ENCODE data around the gene CTBP2. TPM values are rescaled to one million over a fixed set of nuclear protein-coding genes. Genes with fewer than 3 reads are reported as not detected.

CTBP2 gene
- total RNA-seq, 6 experiments from 2014 or later: 70.6 to 86.9 (median 78.8) TPM

GRCh38 chr10:125026036-125026931 lies 134.1 kb downstream of the CTBP2 start:
- Mint-ChIP-seq H3K4me3 (no peak overlapping the region), H3K27ac (no peak overlapping the region), H3K9me3 (no peaks in the 10 kb centered on the region), H3K36me3 (ENCODE audit: low read depth) (peaks cover 8% of the 10 kb centered on the region; the same call in 1 of the 2 replicates), H3K4me1 (ENCODE audit: low read depth) (peaks cover 54% of the 10 kb centered on the region), H3K27me3 (ENCODE audit: insufficient read depth) (peaks cover 3% of the 10 kb centered on the region)
- DNase-seq: no peak
- TF ChIP-seq, protein P1, sequence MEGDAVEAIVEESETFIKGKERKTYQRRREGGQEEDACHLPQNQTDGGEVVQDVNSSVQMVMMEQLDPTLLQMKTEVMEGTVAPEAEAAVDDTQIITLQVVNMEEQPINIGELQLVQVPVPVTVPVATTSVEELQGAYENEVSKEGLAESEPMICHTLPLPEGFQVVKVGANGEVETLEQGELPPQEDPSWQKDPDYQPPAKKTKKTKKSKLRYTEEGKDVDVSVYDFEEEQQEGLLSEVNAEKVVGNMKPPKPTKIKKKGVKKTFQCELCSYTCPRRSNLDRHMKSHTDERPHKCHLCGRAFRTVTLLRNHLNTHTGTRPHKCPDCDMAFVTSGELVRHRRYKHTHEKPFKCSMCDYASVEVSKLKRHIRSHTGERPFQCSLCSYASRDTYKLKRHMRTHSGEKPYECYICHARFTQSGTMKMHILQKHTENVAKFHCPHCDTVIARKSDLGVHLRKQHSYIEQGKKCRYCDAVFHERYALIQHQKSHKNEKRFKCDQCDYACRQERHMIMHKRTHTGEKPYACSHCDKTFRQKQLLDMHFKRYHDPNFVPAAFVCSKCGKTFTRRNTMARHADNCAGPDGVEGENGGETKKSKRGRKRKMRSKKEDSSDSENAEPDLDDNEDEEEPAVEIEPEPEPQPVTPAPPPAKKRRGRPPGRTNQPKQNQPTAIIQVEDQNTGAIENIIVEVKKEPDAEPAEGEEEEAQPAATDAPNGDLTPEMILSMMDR (IDR thresholded peaks at IDR 0.05): no peak

GRCh38 chr10:125025341-125025740 lies 135.0 kb downstream of the CTBP2 start:
- peaks cover 4% of the 10 kb centered on the region for H3K27me3 Mint-ChIP-seq (ENCODE audit: insufficient read depth)
- peak overlapping the region; percentile 62; the same call in 1 of the 2 replicates for H3K27ac Mint-ChIP-seq
- DNase-seq: no peak
- peaks cover 8% of the 10 kb centered on the region; the same call in 1 of the 2 replicates for H3K36me3 Mint-ChIP-seq (ENCODE audit: low read depth)
- H3K4me1 Mint-ChIP-seq (ENCODE audit: low read depth): peaks cover 51% of the 10 kb centered on the region
- no peak overlapping the region for H3K4me3 Mint-ChIP-seq
- TF ChIP-seq, protein P1 (IDR thresholded peaks at IDR 0.05): no peak
- H3K9me3 Mint-ChIP-seq: no peaks in the 10 kb centered on the region

- peaks cover 8% of the 10 kb centered on the region for H3K27me3 Mint-ChIP-seq (ENCODE audit: insufficient read depth)
- 0 out of 2 replicates have a peak overlapping the region, but pooled peaks have one; percentile 43 for H3K27ac Mint-ChIP-seq
- TF ChIP-seq, protein P1 (IDR thresholded peaks at IDR 0.05): no peak
- DNase-seq: no peak
- no peak overlapping the region for H3K4me3 Mint-ChIP-seq
- H3K36me3 Mint-ChIP-seq (ENCODE audit: low read depth): peaks cover 9% of the 10 kb centered on the region
- no peaks in the 10 kb centered on the region for H3K9me3 Mint-ChIP-seq
- peaks cover 45% of the 10 kb centered on the region for H3K4me1 Mint-ChIP-seq (ENCODE audit: low read depth)
Measured at GRCh38 chr10:125024497-125025234, 135.7 kb downstream of the CTBP2 start.

DNA sequence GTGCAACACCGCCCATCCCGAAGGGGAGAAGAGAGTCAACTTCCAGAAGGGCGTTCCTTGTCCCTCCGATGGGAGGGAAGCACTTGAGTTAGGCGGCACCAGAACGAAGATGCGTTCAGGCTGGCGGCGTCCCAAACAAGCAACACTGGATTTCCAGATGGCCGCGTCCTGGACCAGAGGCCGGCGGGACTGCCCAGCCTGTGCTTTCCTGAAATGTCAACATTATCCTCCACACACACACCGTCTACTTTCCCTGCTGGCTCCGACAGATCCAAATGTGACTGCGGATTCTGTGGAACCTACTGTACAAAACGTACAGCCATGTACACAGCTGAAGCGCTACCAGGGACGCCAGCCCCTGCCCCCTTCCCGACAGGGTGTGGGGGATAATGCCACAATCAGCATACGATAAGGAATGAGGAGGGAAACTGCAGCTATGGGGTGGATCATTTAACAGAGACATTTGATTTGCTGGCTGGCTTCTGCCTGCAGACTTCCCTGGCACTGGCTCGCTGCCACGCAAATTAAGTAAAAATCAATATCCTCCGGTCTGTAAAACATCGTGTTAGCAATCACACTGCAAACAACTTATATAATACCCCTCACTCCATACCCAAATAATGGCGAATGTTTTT lies 136.4 kb downstream of the CTBP2 start:
- Mint-ChIP-seq H3K36me3 (ENCODE audit: low read depth) (peaks cover 14% of the 10 kb centered on the region), H3K27me3 (ENCODE audit: insufficient read depth) (peaks cover 4% of the 10 kb centered on the region), H3K27ac (0 out of 2 replicates have a peak overlapping the region, but pooled peaks have one; percentile 43), H3K4me1 (ENCODE audit: low read depth) (peaks cover 38% of the 10 kb centered on the region), H3K4me3 (no peak overlapping the region), H3K9me3 (no peaks in the 10 kb centered on the region)
- DNase-seq: no peak
- TF ChIP-seq, protein P1 (IDR thresholded peaks at IDR 0.05): no peak

DNA sequence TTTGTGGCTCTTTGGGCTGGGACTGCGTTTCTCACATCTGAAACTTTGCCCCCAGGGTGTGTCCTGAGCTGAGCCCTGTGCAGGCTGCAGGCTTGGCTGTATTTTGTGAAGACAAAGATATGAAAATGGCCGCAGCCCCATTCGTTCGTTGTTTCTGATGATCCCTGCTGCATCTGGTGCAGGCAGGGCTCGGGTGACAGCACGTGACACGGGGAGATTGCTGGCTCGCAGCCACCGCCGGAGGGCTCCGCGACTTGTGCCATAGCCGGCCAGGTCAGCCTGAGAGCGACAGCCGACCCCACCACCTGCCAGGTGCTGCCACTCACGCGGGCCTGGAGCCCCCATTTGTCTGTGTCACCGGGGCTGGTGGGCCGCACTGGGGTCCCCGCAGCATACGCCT lies 137.1 kb downstream of the CTBP2 start:
- no peak overlapping the region for H3K4me3 Mint-ChIP-seq
- peaks cover 4% of the 10 kb centered on the region for H3K27me3 Mint-ChIP-seq (ENCODE audit: insufficient read depth)
- H3K27ac Mint-ChIP-seq: no peak overlapping the region
- no peak for DNase-seq
- TF ChIP-seq, protein P1 (IDR thresholded peaks at IDR 0.05): no peak
- peaks cover 14% of the 10 kb centered on the region for H3K36me3 Mint-ChIP-seq (ENCODE audit: low read depth)
- H3K4me1 Mint-ChIP-seq (ENCODE audit: low read depth): peaks cover 30% of the 10 kb centered on the region
- no peaks in the 10 kb centered on the region for H3K9me3 Mint-ChIP-seq
